Fibroblast of skin of left biceps (primary cell): ENCODE data around the gene ACSL3.
"Not testable (repeated sequence)": the region's sequence is repeated elsewhere in the genome, so short reads cannot be mapped to it uniquely, and the experiment has no call there.

ENCODE experiments used
- DNase-seq, 2 experiments: peaks; one replicate each; pipeline ENCODE4 v3.0.0-alpha.2; 2013; ENCODE audit warnings: low read depth in 2 of 2

Gene ACSL3

DNA sequence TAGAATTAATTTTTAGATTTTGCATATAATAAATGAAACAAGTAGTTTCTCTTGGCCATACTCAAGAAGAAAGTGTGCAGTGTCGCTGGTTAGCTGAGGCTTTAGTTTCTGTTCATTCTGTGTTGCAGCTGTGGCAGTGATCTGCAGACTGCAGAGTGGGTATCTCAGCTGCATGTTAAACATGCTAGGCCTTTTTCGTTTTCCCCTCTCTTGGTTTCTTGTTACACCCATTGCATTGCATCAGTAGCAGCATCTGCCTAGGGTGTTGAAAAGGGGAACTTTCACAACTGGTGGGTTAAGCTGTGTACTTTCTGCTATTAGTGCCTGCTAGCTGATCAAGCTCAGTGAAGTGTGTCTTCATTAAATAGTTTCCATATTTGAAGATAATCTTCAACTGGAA, 51.3 kb downstream of the ACSL3 start:
- DNase-seq, result peak; percentile 63 to 65

DNA sequence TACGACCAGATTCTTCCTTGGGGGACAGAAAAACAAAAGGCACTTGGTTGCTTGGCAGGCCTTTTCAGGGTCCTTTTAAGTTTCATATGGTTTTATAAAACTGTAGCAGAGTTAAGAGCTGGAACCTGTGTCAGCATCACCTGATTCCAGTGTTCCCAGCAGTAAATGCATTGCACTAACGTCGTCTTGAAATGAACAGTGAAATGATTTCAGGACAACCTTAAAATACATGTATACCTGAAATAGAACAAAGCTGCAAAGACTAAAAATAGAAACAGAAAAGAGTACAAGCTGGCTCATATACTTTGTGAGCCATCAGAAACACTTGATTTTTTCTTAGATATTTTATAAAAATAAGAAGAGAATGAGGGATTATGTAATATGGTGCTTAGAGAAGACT, 51.9 kb downstream of the ACSL3 start:
- no peak for DNase-seq

DNA sequence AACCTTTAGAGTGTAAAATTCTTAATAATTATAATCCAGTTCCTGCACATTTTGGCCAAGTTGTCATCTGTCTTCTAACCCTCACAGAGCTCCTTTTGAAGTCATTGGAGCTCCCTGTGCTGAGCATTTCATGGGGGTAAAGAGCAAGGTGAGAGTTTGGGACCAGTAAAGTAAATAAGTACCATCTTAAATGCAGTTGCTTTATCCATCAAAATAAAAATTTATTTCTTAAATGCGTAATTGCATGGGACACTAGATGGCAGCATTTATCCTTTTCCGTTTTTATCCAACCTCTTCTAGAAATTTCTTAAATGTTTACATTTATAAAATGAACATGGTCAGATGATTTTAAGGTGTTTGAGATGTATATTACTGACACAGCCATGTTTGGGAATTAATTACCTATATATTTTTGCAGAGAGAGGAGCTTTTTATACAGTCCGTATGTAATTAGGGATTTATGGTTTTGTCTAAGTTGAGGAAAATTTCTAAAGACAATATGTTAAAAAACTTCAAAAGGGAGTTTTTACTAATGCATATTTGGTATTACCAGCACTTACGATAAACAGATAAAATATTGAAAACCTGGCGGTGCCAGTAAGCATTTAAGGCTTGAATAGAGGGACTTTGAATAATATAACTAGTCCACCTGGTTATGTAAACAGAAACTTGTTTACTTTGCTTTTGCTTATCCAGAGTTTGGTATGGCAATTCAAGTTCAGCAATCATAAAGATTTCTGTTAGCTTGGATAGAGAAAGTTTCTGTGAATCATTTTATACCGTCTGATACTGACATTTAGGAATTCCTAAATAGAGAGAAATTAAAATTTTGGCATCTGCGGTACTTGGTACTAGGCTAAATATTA, 54.5 kb downstream of the ACSL3 start:
- DNase-seq, result no peak

DNA sequence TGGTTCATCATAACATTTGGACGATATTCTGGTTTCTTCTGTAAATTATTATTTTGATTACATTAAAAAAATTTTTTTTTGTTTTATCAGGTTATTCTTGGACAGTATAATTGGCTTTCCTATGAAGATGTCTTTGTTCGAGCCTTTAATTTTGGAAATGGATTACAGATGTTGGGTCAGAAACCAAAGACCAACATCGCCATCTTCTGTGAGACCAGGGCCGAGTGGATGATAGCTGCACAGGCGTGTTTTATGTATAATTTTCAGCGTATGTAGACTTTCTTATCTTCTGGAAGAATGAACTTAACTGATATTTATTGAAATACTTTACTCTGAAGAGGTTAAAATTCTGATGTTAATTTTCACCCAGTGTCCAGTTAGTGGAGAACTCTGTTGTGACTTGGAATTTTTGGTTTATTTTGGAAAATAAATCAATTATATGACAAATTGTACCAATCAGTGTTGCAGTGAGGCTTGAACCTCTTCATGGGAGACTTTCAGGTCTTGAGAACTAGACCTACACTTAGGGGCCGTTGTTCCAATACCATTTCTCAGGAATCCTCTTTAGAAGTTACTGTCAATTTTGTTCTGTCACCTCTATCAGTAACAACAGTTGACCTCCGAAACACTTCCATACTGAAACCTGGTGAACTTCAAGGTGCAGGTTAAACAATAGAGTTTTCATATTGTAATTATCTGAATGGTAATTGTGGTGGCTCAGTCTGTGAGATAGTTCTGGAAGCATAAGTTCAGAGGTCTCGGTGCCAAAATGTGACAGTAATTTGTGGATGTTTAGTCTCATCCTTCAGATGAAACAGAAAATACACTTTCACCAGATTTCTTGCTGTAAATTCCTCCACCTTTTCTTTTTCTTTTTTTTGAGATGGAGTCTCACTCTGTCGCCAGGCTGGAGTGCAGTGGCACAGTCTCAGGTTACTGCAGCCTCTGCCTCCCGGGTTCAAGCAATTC, 55.7 kb downstream of the ACSL3 start:
- no peak for DNase-seq

DNA sequence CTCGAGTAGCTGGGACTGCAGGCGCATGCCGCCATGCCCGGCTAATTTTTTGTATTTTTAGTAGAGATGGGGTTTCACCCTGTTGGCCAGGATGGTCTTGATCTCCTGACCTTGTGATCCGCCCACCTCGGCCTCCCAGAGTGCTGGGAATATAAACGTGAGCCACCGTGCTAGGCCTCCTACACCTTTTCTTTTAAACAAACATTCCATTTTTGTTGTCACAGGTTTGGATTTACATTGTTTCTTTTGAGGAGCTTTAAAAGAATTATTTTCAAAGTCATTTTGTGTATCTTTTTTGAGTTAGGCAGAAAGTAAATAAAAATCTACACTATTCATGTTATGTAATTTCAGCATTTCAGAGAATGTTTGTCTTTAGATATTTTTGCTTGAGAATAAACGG, 56.4 kb downstream of the ACSL3 start:
- not testable (repeated sequence) for DNase-seq

DNA sequence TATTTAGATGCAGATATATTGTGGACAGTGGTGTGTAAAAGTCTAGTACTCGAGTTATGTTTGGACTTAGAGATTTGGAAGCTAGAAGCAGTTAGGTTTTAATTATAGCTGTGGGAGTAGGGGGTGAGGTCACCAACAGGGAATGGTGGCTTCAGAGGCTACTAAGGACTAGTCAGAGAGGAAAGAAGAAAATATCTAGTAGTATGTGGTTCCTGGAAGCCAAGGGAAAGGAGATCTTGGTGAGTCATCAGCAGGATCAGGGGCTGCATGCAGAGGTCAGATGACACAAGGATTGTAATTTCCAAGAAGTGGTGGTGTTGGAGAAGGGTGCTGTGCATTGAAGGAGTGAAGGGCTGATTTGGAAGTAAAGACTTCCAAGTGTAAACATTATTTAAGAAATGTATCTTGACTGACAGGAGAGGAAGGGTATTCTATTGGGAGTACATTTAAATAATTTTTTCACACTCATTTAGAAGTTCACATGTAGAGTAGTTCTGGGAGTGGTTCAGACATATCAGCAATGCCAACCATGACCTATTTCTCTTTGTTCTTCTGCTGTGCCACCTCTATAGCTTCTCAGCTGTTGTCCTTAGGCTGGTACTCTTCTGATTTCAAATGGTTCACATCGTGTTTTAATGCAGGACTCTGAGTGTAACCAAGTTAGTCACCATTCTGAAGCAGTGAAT, 59.1 kb downstream of the ACSL3 start:
- DNase-seq, result peak in 1 of 2 experiments; percentile 57

DNA sequence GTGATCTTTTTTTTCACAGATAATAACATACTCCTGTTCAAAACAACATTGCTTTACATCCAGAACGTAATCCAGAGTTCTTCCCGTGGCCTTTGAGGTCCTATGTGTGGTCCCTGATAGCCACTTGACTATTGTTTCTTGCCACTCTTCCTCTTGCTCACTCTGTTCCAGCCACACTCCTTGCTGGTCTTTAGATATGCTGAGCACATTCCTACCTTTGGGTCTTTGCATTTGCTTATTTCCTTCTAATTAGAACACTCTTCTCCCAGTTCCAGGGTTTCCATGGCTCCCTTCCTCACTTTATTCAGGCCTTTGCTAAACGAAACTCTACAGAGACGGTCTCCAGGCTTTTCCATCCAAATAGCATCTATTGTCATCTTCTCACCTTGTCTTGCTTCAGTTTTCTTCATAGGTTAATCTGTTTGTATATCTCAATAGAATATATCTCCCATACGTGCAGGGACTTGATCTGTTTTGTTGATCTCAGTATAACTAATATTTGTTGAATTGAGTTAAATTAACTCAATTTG, 59.9 kb downstream of the ACSL3 start:
- DNase-seq, result no peak

DNA sequence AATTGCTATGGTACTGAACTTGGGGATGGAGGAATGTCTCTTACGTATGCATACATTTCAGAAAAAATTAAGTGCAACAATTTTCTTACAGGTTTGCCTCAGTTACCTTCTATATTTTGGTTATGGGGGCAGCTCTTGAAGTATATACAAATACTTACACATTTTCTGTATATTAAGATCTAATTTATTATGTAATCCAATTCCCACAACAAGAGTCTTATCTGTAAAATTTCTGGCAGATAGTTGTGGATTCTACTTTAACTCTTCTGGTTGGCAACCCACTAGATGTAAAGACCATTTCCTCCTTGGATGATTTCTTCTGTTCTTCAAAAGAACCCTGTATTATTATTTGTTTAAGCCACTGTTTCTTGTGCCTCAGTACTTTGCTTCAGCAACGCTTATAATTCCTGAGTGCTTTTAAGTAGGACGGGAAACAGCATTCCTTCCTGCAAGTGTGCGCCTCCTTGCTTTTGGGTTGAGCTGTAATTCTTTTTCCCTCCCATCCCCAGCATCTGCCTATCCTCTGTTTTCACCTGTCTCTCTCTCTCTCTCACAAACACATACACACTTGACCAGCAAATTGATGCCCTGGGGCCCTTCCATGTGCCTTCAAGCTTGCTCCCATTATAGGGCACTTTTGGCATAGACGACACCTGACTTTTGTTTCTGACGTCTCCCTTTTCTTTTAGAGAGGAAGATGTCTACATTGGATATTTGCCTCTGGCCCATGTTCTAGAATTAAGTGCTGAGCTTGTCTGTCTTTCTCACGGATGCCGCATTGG, 61.4 kb downstream of the ACSL3 start:
- no peak for DNase-seq

DNA sequence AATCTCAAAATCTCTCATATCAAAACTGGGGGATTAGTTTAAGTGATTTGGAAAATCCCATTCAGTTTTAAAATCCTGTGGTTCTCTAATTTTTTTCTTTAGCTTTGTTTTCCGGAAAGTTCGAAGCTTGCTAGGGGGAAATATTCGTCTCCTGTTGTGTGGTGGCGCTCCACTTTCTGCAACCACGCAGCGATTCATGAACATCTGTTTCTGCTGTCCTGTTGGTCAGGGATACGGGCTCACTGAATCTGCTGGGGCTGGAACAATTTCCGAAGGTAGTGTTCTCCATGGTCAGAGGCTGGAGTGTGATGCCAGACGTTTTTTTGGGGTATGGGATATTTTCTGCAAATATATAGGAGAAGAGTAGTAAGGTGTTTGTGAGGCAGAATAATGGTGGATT, 66.1 kb downstream of the ACSL3 start:
- no peak for DNase-seq

DNA sequence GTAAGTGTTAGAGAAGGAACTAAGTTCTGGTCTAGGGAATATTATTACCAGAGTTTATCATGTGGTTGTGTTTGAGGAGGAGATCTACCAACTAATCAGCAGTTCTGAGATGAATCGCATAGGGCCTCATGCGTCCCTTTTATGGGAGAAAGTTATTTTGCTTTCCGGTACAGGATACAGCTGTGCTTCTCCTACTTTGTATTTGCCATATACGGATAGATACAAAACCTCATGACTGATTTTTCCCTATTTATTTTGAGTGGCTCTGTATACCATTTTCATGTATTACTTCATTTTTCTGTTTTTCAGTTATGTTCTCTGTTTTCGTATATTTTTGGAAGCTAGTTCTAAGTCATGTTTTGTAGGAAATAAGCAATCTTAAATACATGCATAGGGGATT, 66.8 kb downstream of the ACSL3 start:
- DNase-seq, result no peak

DNA sequence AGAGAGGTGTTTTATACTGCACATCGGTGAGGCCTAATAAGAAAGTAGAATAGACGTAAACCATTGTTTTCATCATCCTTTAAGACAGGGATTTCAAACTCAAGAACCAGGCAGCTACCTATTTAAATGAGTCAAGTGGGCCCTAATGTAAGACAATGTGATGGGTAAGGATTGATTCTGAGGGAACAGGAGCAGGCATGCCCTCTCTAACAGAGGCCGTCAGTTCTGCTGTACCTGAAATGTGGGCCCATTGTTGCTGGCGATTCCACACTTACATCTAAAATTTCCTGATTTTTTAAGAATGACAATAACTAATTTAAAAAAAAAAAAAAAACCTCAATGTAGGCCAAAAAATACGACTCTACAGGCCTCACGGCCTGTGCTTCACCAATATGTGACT, 67.5 kb downstream of the ACSL3 start:
- no peak for DNase-seq

DNA sequence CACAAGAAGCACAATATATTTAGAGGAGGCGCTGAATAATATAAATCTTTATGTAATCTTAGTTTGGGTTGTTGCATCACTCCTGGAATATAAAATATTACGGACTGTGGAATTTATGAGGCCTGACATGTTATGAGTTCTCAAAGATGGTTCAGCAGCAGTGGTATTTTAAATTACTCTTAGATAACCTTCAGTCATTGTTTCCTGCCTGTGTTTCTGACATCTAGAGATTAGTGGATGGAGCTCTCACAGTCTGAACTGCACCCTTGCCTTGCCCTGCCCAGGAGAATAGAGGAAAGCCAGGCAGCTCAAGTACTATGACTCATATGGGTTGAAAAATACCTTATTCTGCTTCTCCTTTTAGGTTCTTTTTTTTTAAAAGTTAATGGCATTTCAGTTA, 70.0 kb downstream of the ACSL3 start:
- no peak for DNase-seq

DNA sequence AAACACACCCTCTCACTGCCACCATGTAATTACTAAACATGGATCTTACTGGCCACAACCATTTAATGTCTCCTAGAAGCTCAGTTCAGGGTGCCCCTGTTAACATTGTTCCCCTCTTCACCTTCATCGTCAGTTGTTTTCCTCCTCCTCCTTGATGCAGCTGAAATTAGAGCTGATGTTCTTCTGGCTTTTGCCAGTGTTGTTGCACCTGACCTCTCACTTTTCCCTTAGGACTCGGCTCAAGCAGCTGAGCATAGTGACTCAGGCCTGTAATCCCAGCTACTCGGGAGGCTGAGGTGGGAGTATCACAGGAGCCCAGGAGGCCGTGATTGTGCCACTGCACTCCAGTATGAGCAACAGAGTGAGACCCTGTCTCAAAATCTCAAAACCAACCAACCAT, 70.8 kb downstream of the ACSL3 start:
- no peak for DNase-seq

DNA sequence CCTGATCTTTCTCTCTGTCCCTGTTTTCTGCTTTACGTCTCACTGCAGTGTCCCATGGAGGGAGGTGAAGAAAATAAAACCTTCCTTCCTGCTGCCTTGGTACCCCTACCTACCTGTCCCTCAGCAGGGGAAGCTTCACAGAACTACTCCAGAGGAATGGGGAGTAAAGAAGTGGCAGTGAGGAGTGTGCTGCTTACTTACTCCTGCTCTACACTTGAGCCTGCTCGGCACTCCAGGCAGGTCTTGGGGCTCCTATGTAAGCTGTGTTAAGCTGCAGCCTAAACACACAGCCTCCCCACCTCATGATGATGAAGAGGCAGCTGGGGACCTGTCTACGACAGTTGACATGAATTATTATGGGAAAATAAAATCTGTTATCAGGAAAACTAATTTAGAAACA, 72.6 kb downstream of the ACSL3 start:
- DNase-seq, result no peak

DNA sequence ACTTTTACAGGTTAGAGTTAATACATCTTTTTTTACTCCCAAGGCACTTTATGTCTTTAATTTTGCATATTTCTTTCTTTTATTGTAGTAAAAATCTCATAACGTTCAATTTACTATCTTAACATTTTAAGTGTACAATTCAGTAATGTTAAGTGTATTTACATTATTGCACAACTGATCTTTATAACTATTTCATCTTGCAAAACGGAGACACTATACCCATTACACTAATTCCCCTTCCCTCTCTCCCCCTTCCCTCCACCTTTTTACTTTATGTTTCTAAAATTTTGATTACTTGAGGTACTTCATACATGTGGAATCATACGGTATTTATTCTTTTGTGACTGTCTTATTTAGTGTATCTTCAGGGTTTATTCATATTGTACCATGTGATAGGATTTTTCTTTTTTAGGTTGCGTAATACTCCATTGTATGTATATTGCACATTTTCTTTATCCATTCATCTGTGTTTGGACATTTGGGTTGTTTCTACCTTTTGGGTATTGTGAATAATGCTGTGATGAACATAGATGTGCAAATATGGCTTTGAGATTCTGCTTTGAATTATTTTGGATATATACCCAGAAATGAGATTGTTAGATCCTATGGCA, 75.0 kb downstream of the ACSL3 start:
- DNase-seq, result no peak

DNA sequence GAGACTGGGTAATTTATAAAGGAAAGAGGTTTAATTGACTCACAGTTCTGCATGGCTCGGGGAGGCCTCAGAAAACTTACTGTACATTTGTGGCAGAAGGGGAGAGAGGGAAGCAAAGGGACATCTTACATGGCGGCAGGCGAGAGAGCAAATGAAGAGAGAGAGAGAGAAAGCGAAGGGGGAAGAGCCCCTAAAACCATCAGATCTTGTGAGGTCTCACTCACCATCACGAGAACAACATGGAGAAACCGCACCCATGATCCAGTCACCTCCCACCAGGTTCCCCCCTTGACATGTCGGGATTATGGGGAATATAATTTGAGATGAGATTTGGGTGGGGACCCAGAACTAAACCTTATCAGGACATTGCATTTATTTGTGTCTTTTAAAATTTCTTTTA, 75.9 kb downstream of the ACSL3 start:
- DNase-seq, result no peak

DNA sequence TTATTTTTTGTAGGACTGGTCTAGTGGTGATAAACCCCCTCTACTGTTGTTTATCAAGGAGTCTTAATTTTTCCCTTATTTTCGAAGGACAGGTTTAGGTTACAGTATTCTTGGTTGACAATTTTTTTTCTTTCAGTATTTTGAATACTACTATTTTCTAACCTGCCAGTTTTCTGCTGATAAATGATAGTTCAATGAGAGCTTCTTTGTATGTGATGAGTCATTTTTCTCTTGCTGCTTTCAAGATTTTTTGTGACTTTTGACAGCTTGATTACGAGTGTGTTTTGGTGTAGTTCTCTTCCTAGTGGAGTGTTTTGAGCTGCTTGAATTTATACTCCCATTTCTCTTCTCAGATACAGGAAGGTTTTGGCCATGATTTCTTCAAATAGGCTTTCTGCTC, 77.5 kb downstream of the ACSL3 start:
- DNase-seq, result no peak

DNA sequence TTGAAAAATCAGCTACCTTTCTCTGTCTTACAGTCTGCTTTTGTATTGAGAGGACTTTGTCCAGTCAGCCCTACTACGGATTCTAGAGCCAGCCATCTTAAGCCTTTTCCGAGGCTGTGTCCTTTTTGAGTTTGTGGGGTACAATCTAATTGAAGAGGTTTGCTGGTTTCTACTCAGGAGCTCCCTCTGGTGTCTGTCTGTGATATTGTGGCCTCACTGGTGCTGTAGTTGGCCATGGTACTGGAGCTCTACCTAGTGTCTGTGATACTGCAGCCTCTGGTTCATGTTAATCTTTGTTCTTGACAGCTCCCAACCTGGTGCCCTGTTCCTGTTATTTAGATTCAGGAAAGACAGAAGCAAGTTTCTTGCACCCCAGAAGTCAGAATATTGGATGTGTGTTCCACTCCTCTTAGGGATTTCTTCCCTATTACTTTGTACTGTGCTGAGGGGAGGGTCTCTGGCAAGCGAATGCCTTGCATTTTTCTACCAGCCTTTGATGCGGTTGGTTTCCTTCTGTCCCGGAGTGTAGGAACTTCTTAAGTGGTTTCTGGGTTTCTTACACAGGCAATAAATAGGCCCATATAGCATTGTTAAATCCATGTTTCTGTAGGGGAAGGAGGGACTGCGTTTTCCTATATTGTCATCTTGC, 78.5 kb downstream of the ACSL3 start:
- no peak for DNase-seq

DNA sequence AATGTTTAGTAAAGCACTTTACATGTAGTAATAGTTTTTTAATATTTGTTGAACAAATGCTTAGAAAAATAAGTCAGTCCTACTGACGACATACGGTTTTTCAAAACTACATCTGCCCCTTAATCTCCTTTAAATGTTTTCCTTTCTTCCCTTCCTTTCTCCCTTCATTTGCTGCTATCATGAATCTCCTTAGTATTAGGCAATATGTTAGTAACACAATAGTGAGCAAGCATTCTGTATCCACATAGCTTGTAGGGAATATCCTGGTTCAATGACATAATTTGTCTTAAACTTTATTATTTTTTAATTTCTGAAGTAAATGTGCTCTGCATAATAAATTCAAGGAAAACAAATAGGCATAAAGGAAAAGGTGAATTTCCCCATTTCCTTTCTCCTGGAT, 79.1 kb downstream of the ACSL3 start:
- no peak for DNase-seq

DNA sequence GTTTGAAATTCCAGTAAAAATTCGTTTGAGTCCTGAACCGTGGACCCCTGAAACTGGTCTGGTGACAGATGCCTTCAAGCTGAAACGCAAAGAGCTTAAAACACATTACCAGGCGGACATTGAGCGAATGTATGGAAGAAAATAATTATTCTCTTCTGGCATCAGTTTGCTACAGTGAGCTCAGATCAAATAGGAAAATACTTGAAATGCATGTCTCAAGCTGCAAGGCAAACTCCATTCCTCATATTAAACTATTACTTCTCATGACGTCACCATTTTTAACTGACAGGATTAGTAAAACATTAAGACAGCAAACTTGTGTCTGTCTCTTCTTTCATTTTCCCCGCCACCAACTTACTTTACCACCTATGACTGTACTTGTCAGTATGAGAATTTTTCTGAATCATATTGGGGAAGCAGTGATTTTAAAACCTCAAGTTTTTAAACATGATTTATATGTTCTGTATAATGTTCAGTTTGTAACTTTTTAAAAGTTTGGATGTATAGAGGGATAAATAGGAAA, 80.7 kb downstream of the ACSL3 start:
- no peak for DNase-seq
